ENCODE measurements around the gene CACNA1F. TPM values are rescaled to one million over a fixed set of nuclear protein-coding genes. Genes with fewer than 3 reads are reported as not detected.

The CACNA1F gene
- total and polyA plus RNA-seq, 12 donors, result 0.03 to 0.42 (median 0.11) TPM; not detected in 4

GRCh38 chrX:49162620-49163019 lies 70.5 kb downstream of the CACNA1F start, which contains the start of gene MAGIX:
Gene MAGIX (plus strand): TSS chrX:49162758. CDS start chrX:49162890, 132 bp downstream.
- peaks cover 0 to 23% (median 5%) of the 10 kb centered on the region in 9 donors for H3K4me1 ChIP-seq
- intact Hi-C loops (cut with DNase I), result no loop called here
- no peaks in the 10 kb centered on the region for H3K9me3 ChIP-seq
- peak within 1 kb of the TSS in 9 of 10 donors; percentile 17 to 58 (median 51) for H3K4me3 ChIP-seq
- DNase-seq, result no peak
- 64 to 74% methylated on average over 28 of the region's 28 CpGs for WGBS, 2 donors
- no peak for ATAC-seq
- no peak for TF ChIP-seq CTCF (IDR thresholded peaks at IDR 0.05)
- H3K27ac ChIP-seq, result peak within 1 kb of the TSS; percentile 87 to 96 (median 93)
- H3K27me3 ChIP-seq, result no peaks in the 10 kb centered on the region
- no peaks in the 10 kb centered on the region for H3K36me3 ChIP-seq

- Histone ChIP-seq H3K36me3 (no peaks in the 10 kb centered on the region), H3K27ac (no peak overlapping the region), H3K4me3 (no peak overlapping the region), H3K27me3 (no peaks in the 10 kb centered on the region), H3K4me1 (peaks cover 0 to 20% (median 0%) of the 10 kb centered on the region in 9 donors), H3K9me3 (no peaks in the 10 kb centered on the region)
- intact Hi-C loops (cut with DNase I), result no loop called here
- TF ChIP-seq CTCF (IDR thresholded peaks at IDR 0.05), result no peak
- DNase-seq (no peak), ATAC-seq (no peak)
- 87 to 93% methylated on average over 5 of the region's 5 CpGs for WGBS, 2 donors
Observed at GRCh38 chrX:49161632-49162031, 71.5 kb downstream of the CACNA1F start.

- H3K27me3 ChIP-seq, result no peaks in the 10 kb centered on the region
- WGBS, 2 donors, result 98 to 100% methylated on average over 2 of the region's 2 CpGs
- ATAC-seq (no peak), DNase-seq (no peak)
- H3K9me3 ChIP-seq, result no peaks in the 10 kb centered on the region
- intact Hi-C loops (cut with DNase I), result no loop called here
- H3K27ac ChIP-seq, result no peak overlapping the region
- H3K4me1 ChIP-seq, result peaks cover 0 to 13% (median 0%) of the 10 kb centered on the region in 9 donors
- TF ChIP-seq CTCF (IDR thresholded peaks at IDR 0.05), result no peak
- H3K4me3 ChIP-seq, result no peak overlapping the region
- H3K36me3 ChIP-seq, result no peaks in the 10 kb centered on the region
Observed at GRCh38 chrX:49160908-49161307, 72.2 kb downstream of the CACNA1F start.

GRCh38 chrX:49157194-49157593 lies 75.9 kb downstream of the CACNA1F start:
- ATAC-seq (no peak), DNase-seq (no peak)
- H3K27me3 ChIP-seq, result no peaks in the 10 kb centered on the region
- no peaks in the 10 kb centered on the region for H3K9me3 ChIP-seq
- no peak overlapping the region for H3K4me3 ChIP-seq
- intact Hi-C loops (cut with DNase I), result loop anchor here in 1 of 10 donors (5.0 kb wide), 1 partner anchor 35 kb away; the partner anchor contains the start of gene GPKOW
- no peak for TF ChIP-seq CTCF (IDR thresholded peaks at IDR 0.05)
- no peaks in the 10 kb centered on the region for H3K36me3 ChIP-seq
- H3K4me1 ChIP-seq, result peaks cover 0 to 7% (median 0%) of the 10 kb centered on the region in 9 donors
- no peak overlapping the region for H3K27ac ChIP-seq
- 76 to 77% methylated on average over 22 to 23 of the region's 25 CpGs for WGBS, 2 donors

Measured in heart right ventricle (tissue), 16 donors.